ENCODE results near the gene ZNF593OS.

- TF ChIP-seq CTCF (IDR thresholded peaks at IDR 0.05) = no peak
- TF ChIP-seq EZH2 (IDR thresholded peaks at IDR 0.05; ENCODE audit: borderline replicate concordance, insufficient read depth, low read depth, low read length, poor library complexity, severe bottlenecking) = no peak
Observed at GRCh38 chr1:26158908-26159742, 12.5 kb downstream of the ZNF593OS start, which contains the start of gene FAM110D.
